Neural cell (in vitro differentiated cells): ENCODE results near the gene SLC6A2. TPM values are rescaled to one million over a fixed set of nuclear protein-coding genes. Genes with fewer than 3 reads are reported as not detected.

ENCODE experiments used
- H2AFZ ChIP-seq: fragments of 200-600, 300-800 bp; sonication (generic), shearing (Covaris generic); 2 replicates; pipeline ENCODE4 v1.6.0; 2014; ENCODE audit warnings: low read depth, mild to moderate bottlenecking, antibody characterized with exemption, low read length, moderate library complexity
- H3F3A ChIP-seq: fragments of 200-600 bp; shearing (Covaris generic); 2 replicates; pipeline ENCODE4 v1.6.1; 2016; ENCODE audit warnings: mild to moderate bottlenecking, moderate library complexity, mixed read lengths, antibody characterized with exemption, low read length; ENCODE audit not compliant: insufficient read depth, poor library complexity, severe bottlenecking
- H3K27ac ChIP-seq: fragments of 200-600, 300-800 bp; sonication (generic), shearing (Covaris generic); 2 replicates; pipeline ENCODE4 v1.5.1; 2014; ENCODE audit warnings: mild to moderate bottlenecking, low read length, moderate library complexity
- H3K27me3 ChIP-seq: fragments of 300-800, 200-600 bp; sonication (generic), shearing (Covaris generic); 2 replicates; pipeline ENCODE4 v1.6.0; 2014; ENCODE audit warnings: mild to moderate bottlenecking, low read depth, low read length, moderate library complexity; ENCODE audit not compliant: insufficient read depth
- H3K36me3 ChIP-seq: fragments of 300-800, 200-600 bp; sonication (generic), shearing (Covaris generic); 2 replicates; pipeline ENCODE4 v1.5.1; 2014; ENCODE audit warnings: mild to moderate bottlenecking, antibody characterized with exemption, low read length, moderate library complexity; ENCODE audit not compliant: insufficient read depth
- H3K4me2 ChIP-seq: fragments of 300-800, 200-600 bp; sonication (generic), shearing (Covaris generic); 2 replicates; pipeline ENCODE4 v1.6.0; 2014; ENCODE audit warnings: mild to moderate bottlenecking, low read length
- H3K4me3 ChIP-seq: fragments of 300-800, 200-600 bp; sonication (generic), shearing (Covaris generic); 2 replicates; pipeline ENCODE4 v1.5.1; 2014; ENCODE audit warnings: mild to moderate bottlenecking, low read length, moderate library complexity
- H3K79me2 ChIP-seq: fragments of 200-600 bp; shearing (Covaris generic); replicated peaks from 2 replicates; pipeline ENCODE4 v1.6.0; 2014; ENCODE audit warnings: mild to moderate bottlenecking, low read length, moderate library complexity; ENCODE audit not compliant: insufficient read depth
- H3K9ac ChIP-seq: fragments of 300-800, 200-600 bp; sonication (generic), shearing (Covaris generic); 2 replicates; pipeline ENCODE4 v1.6.1; 2016; ENCODE audit warnings: mild to moderate bottlenecking, low read length, mixed read lengths
- H3K9me2 ChIP-seq: fragments of 200-600 bp; shearing (Covaris generic); 2 replicates; pipeline ENCODE4 v1.6.1; 2016; ENCODE audit warnings: mild to moderate bottlenecking, low read length, mixed read lengths; ENCODE audit not compliant: insufficient read depth
- H3K9me3 ChIP-seq: fragments of 200-600, 300-800 bp; sonication (generic), shearing (Covaris generic); 2 replicates; pipeline ENCODE4 v1.6.1; 2016; ENCODE audit warnings: mild to moderate bottlenecking, mixed run types, low read length, moderate library complexity, mixed read lengths
- H4K20me1 ChIP-seq: fragments of 200-600 bp; shearing (Covaris generic); 2 replicates; pipeline ENCODE4 v1.6.1; 2016; ENCODE audit warnings: mild to moderate bottlenecking, mixed run types; ENCODE audit not compliant: insufficient read depth
- EP300 ChIP-seq: fragments of 450-650 bp; conservative IDR thresholded peaks from 2 replicates; pipeline ENCODE4 v1.6.1; 2014; ENCODE audit warnings: antibody characterized with exemption, mild to moderate bottlenecking, moderate library complexity; ENCODE audit not compliant: poor library complexity, severe bottlenecking
- EZH2 ChIP-seq: fragments of 200-600, 300-800 bp; shearing (Covaris generic), sonication (generic); IDR thresholded peaks from 2 replicates; pipeline ENCODE4 v1.6.1; 2014; ENCODE audit warnings: antibody characterized with exemption, low read length, borderline replicate concordance, mild to moderate bottlenecking; ENCODE audit not compliant: insufficient read depth, poor library complexity, severe bottlenecking
- MXI1 ChIP-seq: fragments of 450-650 bp; conservative IDR thresholded peaks from 2 replicates; pipeline ENCODE4 v1.6.1; 2014; ENCODE audit warnings: antibody characterized with exemption, mild to moderate bottlenecking; ENCODE audit not compliant: poor library complexity, severe bottlenecking
- POLR2AphosphoS5 ChIP-seq: IDR thresholded peaks from 2 replicates; pipeline ENCODE4 v1.6.1; 2012
- RAD21 ChIP-seq: fragments of 450-650 bp; conservative IDR thresholded peaks from 2 replicates; pipeline ENCODE4 v1.6.1; 2014; ENCODE audit warnings: antibody characterized with exemption, mild to moderate bottlenecking, moderate library complexity
- SMC3 ChIP-seq: fragments of 450-650 bp; conservative IDR thresholded peaks from 2 replicates; pipeline ENCODE4 v1.6.1; 2014; ENCODE audit warnings: antibody characterized with exemption, mild to moderate bottlenecking, moderate library complexity; ENCODE audit not compliant: poor library complexity
- TAF1 ChIP-seq: IDR thresholded peaks from 2 replicates; pipeline ENCODE4 v1.6.1; 2012; ENCODE audit warnings: low read depth
- polyA plus RNA-seq: library from polyadenylated mRNA; depleted of rRNA; stranded (reverse); fragments of >200 nt; gene quantifications from 2 replicates; pipeline ENCODE4 v1.2.3, GENCODE V29; 2014
- TF ChIP-seq, protein P1 (sequence below): fragments of 450-650 bp; IDR thresholded peaks from 2 replicates; pipeline ENCODE4 v1.5.1; 2014; ENCODE audit warnings: antibody characterized with exemption, mild to moderate bottlenecking, moderate library complexity; ENCODE audit not compliant: poor library complexity, severe bottlenecking
- TF ChIP-seq, protein P2 (sequence below): IDR thresholded peaks from 2 replicates; pipeline ENCODE4 v1.6.1; 2012; ENCODE audit warnings: borderline replicate concordance

SLC6A2 gene
- polyA plus RNA-seq, 1 donor from 2014 or later: not detected

DNA sequence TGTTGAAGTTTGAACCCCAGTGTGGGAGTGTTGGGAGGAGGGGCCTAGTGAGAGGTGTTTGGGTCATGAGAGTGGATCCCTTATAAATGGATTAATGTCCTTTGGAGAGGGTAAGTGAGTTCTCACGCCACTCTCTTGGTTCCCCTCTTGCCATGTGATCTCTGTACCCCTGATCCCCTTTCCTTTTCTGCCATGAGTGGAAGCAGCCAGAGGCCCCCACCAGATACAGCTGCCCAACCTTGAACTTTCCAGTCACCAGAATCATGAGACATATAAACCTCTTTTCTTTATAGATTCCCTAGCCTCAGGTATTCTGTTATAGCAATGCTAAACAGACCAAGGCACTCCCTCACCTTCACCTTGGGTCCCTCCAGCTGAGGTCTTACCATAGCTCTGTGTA, 7.4 kb downstream of the SLC6A2 start:
- no peaks in the 10 kb centered on the region for H3K79me2 ChIP-seq
- H4K20me1 ChIP-seq: no peaks in the 10 kb centered on the region
- no peaks in the 10 kb centered on the region for H3K36me3 ChIP-seq
- no peak for TF ChIP-seq EZH2
- TF ChIP-seq, protein P1, sequence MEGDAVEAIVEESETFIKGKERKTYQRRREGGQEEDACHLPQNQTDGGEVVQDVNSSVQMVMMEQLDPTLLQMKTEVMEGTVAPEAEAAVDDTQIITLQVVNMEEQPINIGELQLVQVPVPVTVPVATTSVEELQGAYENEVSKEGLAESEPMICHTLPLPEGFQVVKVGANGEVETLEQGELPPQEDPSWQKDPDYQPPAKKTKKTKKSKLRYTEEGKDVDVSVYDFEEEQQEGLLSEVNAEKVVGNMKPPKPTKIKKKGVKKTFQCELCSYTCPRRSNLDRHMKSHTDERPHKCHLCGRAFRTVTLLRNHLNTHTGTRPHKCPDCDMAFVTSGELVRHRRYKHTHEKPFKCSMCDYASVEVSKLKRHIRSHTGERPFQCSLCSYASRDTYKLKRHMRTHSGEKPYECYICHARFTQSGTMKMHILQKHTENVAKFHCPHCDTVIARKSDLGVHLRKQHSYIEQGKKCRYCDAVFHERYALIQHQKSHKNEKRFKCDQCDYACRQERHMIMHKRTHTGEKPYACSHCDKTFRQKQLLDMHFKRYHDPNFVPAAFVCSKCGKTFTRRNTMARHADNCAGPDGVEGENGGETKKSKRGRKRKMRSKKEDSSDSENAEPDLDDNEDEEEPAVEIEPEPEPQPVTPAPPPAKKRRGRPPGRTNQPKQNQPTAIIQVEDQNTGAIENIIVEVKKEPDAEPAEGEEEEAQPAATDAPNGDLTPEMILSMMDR: no peak
- no peaks in the 10 kb centered on the region for H3K9me2 ChIP-seq
- no peak overlapping the region for H3K4me2 ChIP-seq
- no peak overlapping the region for H2AFZ ChIP-seq
- H3F3A ChIP-seq: no peaks in the 10 kb centered on the region
- H3K27me3 ChIP-seq: peaks cover 8% of the 10 kb centered on the region
- H3K4me3 ChIP-seq: no peak overlapping the region
- H3K27ac ChIP-seq: no peak overlapping the region
- H3K9me3 ChIP-seq: no peaks in the 10 kb centered on the region
- no peak overlapping the region for H3K9ac ChIP-seq

DNA sequence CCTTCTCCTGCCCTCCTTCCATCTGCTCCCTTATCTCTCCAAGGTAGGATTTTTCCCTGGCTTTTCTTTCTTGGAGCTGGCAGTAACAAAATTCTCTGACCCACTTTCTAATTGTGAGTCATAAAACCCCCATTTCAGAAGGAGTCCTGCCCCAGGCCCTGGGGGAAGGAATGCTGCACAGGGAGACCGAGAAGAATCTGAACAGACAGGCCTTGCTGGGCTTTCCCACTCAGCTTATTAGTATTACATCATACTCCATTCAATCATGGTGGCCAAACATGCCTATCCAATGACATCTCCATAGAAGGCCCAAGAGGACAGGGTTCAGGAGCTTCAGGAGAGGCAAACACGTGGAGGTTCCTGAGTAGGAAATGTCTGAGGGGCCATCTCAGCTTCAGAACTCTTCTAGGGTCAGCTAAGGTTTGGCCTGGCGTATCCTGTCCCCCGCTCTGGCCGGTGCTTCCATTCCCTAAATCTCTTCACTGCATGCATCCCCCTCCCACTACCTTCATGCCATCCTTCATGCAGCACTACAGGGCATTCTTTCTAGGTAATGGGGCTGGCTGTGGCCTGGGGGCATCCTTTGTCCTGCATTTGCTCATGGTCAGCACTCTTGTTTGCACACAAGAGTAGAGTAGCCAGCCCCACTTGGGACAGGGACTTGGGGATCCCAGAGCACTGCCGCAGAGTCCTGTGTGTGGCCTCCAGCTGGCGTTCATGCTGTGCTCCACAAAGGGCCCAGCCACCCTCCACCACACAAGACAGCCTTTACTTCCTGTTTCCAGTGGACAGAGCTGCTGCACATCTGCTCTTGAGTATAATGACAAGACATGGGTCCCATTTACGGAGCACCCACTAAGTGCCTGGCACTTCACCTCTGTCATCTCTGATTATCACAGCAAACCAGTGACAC, 8.2 kb downstream of the SLC6A2 start:
- no peak overlapping the region for H3K4me2 ChIP-seq
- no peaks in the 10 kb centered on the region for H4K20me1 ChIP-seq
- no peaks in the 10 kb centered on the region for H3K36me3 ChIP-seq
- H3K4me3 ChIP-seq: no peak overlapping the region
- H3K27me3 ChIP-seq: peaks cover 4% of the 10 kb centered on the region
- no peaks in the 10 kb centered on the region for H3F3A ChIP-seq
- H3K9me2 ChIP-seq: no peaks in the 10 kb centered on the region
- H3K9me3 ChIP-seq: no peaks in the 10 kb centered on the region
- H2AFZ ChIP-seq: no peak overlapping the region
- no peak overlapping the region for H3K9ac ChIP-seq
- no peaks in the 10 kb centered on the region for H3K79me2 ChIP-seq
- H3K27ac ChIP-seq: no peak overlapping the region
- TF ChIP-seq MXI1: no peak

DNA sequence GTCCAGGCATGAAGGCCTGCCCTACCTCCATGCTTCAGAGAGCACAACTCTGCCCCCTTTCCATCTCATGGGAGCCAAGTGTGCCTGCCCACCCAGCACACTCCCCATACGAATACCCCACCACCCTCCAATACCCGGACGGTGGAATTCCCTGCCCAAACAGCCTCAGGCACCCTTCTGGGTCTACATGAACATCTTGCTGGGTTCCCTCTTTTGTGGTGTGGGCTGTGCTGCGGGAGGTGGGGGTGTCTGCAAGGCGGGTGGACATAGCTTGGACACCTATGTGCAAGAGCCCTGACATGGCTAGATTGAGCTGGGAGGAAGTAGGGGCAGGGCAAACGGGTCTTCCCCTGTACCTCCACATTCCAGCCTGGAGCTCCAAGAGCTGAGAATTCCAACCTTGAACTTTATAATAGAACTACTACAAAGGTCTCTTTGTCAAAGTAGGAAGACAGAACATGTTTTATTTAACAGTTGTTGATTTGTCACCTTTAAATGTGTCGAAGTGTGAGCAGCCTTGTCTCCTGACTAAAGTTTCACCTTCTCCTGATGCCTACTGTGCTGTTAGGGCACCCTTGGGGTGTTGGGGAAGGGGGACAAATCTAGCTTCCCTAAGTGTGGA, 9.1 kb downstream of the SLC6A2 start:
- Histone ChIP-seq H3K4me2 (no peak overlapping the region), H3K27me3 (no peaks in the 10 kb centered on the region), H3K9me3 (no peaks in the 10 kb centered on the region), H3F3A (no peaks in the 10 kb centered on the region), H3K9ac (no peak overlapping the region), H4K20me1 (no peaks in the 10 kb centered on the region), H2AFZ (no peak overlapping the region), H3K9me2 (no peaks in the 10 kb centered on the region), H3K36me3 (no peaks in the 10 kb centered on the region), H3K79me2 (no peaks in the 10 kb centered on the region), H3K4me3 (no peak overlapping the region), H3K27ac (no peak overlapping the region)
- TF ChIP-seq RAD21: no peak
- TF ChIP-seq, protein P2, sequence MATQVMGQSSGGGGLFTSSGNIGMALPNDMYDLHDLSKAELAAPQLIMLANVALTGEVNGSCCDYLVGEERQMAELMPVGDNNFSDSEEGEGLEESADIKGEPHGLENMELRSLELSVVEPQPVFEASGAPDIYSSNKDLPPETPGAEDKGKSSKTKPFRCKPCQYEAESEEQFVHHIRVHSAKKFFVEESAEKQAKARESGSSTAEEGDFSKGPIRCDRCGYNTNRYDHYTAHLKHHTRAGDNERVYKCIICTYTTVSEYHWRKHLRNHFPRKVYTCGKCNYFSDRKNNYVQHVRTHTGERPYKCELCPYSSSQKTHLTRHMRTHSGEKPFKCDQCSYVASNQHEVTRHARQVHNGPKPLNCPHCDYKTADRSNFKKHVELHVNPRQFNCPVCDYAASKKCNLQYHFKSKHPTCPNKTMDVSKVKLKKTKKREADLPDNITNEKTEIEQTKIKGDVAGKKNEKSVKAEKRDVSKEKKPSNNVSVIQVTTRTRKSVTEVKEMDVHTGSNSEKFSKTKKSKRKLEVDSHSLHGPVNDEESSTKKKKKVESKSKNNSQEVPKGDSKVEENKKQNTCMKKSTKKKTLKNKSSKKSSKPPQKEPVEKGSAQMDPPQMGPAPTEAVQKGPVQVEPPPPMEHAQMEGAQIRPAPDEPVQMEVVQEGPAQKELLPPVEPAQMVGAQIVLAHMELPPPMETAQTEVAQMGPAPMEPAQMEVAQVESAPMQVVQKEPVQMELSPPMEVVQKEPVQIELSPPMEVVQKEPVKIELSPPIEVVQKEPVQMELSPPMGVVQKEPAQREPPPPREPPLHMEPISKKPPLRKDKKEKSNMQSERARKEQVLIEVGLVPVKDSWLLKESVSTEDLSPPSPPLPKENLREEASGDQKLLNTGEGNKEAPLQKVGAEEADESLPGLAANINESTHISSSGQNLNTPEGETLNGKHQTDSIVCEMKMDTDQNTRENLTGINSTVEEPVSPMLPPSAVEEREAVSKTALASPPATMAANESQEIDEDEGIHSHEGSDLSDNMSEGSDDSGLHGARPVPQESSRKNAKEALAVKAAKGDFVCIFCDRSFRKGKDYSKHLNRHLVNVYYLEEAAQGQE: no peak
- TF ChIP-seq SMC3: no peak
- no peak for TF ChIP-seq TAF1
- TF ChIP-seq, protein P1: no peak
- no peak for TF ChIP-seq MXI1
- TF ChIP-seq EP300: no peak
- no peak for TF ChIP-seq EZH2
- TF ChIP-seq POLR2AphosphoS5: no peak
